H1 (cell line): ENCODE measurements around the gene WWC1.

ENCODE experiments used
- EZH2 ChIP-seq: fragments of 200-600 bp; sonication (generic); IDR thresholded peaks from 2 replicates; pipeline ENCODE4 v1.7.1; 2012; ENCODE audit warnings: low read depth, mild to moderate bottlenecking, moderate library complexity, low read length, inconsistent platforms; ENCODE audit not compliant: severe bottlenecking
- POLR2A ChIP-seq, 2 experiments: IDR thresholded peaks; 1 replicate in 1 of 2; 2 replicates in 1 of 2; pipeline ENCODE4 v1.6.1; 2011; ENCODE audit warnings: low read depth in 2 of 2, low read length in 2 of 2, mild to moderate bottlenecking in 2 of 2; ENCODE audit errors: control extremely low read depth in 1 of 2
- ZNF274 ChIP-seq: IDR thresholded peaks from 2 replicates; pipeline ENCODE4 v1.7.0; 2012; ENCODE audit warnings: low read length, borderline replicate concordance; ENCODE audit errors: extremely low read depth
- TF ChIP-seq, protein P1 (sequence below), 3 experiments: IDR thresholded peaks; 1 replicate in 2 of 3; 2 replicates in 1 of 3; pipeline versions ENCODE4 v1.5.1 to v1.6.1; 2011; ENCODE audit warnings: low read length in 3 of 3, mild to moderate bottlenecking in 3 of 3, inconsistent platforms in 2 of 3, low read depth in 1 of 3, moderate library complexity in 1 of 3; ENCODE audit not compliant: insufficient read depth in 1 of 3; ENCODE audit errors: control extremely low read depth in 1 of 3
- TF ChIP-seq, protein P2 (sequence below): IDR thresholded peaks from 2 replicates; pipeline ENCODE4 v1.6.1; 2011; ENCODE audit warnings: low read depth, mild to moderate bottlenecking, low read length; ENCODE audit not compliant: insufficient read depth

DNA sequence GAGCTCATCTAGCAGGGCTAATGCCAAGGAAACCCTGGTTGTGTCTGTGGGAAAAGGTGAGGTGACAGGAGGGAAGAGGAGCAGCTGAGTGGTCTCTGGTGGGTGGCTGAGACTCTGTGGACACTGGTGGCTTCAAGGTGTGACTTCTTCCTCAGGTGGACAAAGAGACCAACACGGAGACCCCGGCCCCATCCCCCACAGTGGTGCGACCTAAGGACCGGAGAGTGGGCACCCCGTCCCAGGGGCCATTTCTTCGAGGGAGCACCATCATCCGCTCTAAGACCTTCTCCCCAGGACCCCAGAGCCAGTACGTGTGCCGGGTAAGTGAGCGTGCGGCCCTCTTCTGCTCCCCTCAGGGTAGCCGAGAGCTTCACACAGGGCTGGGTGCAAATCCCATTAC lies 163.8 kb downstream of the WWC1 start:
- TF ChIP-seq, protein P1, sequence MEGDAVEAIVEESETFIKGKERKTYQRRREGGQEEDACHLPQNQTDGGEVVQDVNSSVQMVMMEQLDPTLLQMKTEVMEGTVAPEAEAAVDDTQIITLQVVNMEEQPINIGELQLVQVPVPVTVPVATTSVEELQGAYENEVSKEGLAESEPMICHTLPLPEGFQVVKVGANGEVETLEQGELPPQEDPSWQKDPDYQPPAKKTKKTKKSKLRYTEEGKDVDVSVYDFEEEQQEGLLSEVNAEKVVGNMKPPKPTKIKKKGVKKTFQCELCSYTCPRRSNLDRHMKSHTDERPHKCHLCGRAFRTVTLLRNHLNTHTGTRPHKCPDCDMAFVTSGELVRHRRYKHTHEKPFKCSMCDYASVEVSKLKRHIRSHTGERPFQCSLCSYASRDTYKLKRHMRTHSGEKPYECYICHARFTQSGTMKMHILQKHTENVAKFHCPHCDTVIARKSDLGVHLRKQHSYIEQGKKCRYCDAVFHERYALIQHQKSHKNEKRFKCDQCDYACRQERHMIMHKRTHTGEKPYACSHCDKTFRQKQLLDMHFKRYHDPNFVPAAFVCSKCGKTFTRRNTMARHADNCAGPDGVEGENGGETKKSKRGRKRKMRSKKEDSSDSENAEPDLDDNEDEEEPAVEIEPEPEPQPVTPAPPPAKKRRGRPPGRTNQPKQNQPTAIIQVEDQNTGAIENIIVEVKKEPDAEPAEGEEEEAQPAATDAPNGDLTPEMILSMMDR (IDR thresholded peaks at IDR 0.05; ENCODE audit: control extremely low read depth in 1 of 3, insufficient read depth in 1 of 3, low read depth in 1 of 3, low read length in 3 of 3) = no peak
- TF ChIP-seq POLR2A (IDR thresholded peaks at IDR 0.05; ENCODE audit: control extremely low read depth in 1 of 2, low read depth in 2 of 2, low read length in 2 of 2) = no peak
- TF ChIP-seq, protein P2, sequence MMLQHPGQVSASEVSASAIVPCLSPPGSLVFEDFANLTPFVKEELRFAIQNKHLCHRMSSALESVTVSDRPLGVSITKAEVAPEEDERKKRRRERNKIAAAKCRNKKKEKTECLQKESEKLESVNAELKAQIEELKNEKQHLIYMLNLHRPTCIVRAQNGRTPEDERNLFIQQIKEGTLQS = no peak
- no peak for TF ChIP-seq EZH2
- no peak for TF ChIP-seq ZNF274
